DND-41 (cell line): ENCODE measurements around the gene HMOX1.

Source experiments
- ATAC-seq: fragments of 200-7000 bp; cut with Tn5 transposase; 3 replicates; pipeline ENCODE4 v1.9.1; 2021; ENCODE audit warnings: low read depth; ENCODE audit not compliant: insufficient read depth
- DNase-seq: peaks from one replicate; pipeline ENCODE4 v3.0.0-alpha.2; 2020
- H2AFZ ChIP-seq: 2 replicates; pipeline ENCODE4 v1.6.0; 2012; ENCODE audit warnings: low read depth, low read length
- H3K27ac ChIP-seq: 2 replicates; pipeline ENCODE4 v1.5.1; 2012; ENCODE audit warnings: low read length, inconsistent platforms
- H3K27me3 ChIP-seq: fragments of 200-600 bp; sonication (generic); 2 replicates; pipeline ENCODE4 v1.6.0; 2012; ENCODE audit warnings: low read length, mild to moderate bottlenecking, inconsistent platforms; ENCODE audit not compliant: insufficient read depth, poor library complexity
- H3K36me3 ChIP-seq: 2 replicates; pipeline ENCODE4 v1.5.1; 2012; ENCODE audit warnings: low read length, inconsistent platforms; ENCODE audit not compliant: insufficient read depth
- H3K4me1 ChIP-seq: 2 replicates; pipeline ENCODE4 v1.5.1; 2012; ENCODE audit warnings: mild to moderate bottlenecking, low read length; ENCODE audit not compliant: insufficient read depth
- H3K4me2 ChIP-seq: 2 replicates; pipeline ENCODE4 v1.6.0; 2012; ENCODE audit warnings: mild to moderate bottlenecking, moderate library complexity, low read length, inconsistent platforms; ENCODE audit not compliant: insufficient read depth
- H3K4me3 ChIP-seq, 2 experiments: fragments of 200-600 bp in 1 of 2; shearing (Covaris generic) in 1 of 2; 2 replicates each; pipeline ENCODE4 v1.5.1; 2012 to 2016; ENCODE audit warnings: inconsistent platforms in 2 of 2, low read length in 2 of 2, mild to moderate bottlenecking in 2 of 2, low read depth in 1 of 2, moderate library complexity in 1 of 2
- H3K79me2 ChIP-seq: 2 replicates; pipeline ENCODE4 v1.6.0; 2012; ENCODE audit warnings: low read length, inconsistent platforms; ENCODE audit not compliant: insufficient read depth
- H3K9ac ChIP-seq: 2 replicates; pipeline ENCODE4 v1.6.0; 2012; ENCODE audit warnings: low read depth, mild to moderate bottlenecking, inconsistent platforms, low read length, moderate library complexity
- H3K9me3 ChIP-seq: 2 replicates; pipeline ENCODE4 v1.5.1; 2012; ENCODE audit warnings: low read length, moderate library complexity, mild to moderate bottlenecking, inconsistent platforms; ENCODE audit not compliant: insufficient read depth, severe bottlenecking
- H4K20me1 ChIP-seq: 2 replicates; pipeline ENCODE4 v1.6.0; 2012; ENCODE audit warnings: low read length; ENCODE audit not compliant: insufficient read depth
- CTCF ChIP-seq: IDR thresholded peaks from 2 replicates; pipeline ENCODE4 v1.5.1; 2012; ENCODE audit warnings: borderline replicate concordance, low read length, moderate library complexity, mild to moderate bottlenecking; ENCODE audit not compliant: poor library complexity, severe bottlenecking; ENCODE audit errors: extremely low read depth
- EZH2 ChIP-seq: IDR thresholded peaks from 3 replicates; pipeline ENCODE4 v1.6.1; 2012; ENCODE audit warnings: borderline replicate concordance, low read depth, mild to moderate bottlenecking, moderate library complexity, low read length, inconsistent platforms; ENCODE audit not compliant: severe bottlenecking

The HMOX1 gene

GRCh38 chr22:35442471-35442870, 61.6 kb downstream of the HMOX1 start:
- Histone ChIP-seq H3K36me3 (peaks cover 65% of the 10 kb centered on the region), H3K9me3 (no peaks in the 10 kb centered on the region), H2AFZ (no peak overlapping the region), H3K4me3 (no peak overlapping the region), H3K79me2 (no peaks in the 10 kb centered on the region), H3K27ac (no peak overlapping the region), H3K4me1 (no peaks in the 10 kb centered on the region), H3K9ac (no peak overlapping the region), H3K4me2 (no peak overlapping the region), H4K20me1 (peaks cover 31% of the 10 kb centered on the region), H3K27me3 (no peaks in the 10 kb centered on the region)
- ATAC-seq (no peak), DNase-seq (no peak)
- TF ChIP-seq CTCF = no peak

GRCh38 chr22:35443338-35443737, 62.4 kb downstream of the HMOX1 start:
- ATAC-seq = no peak
- peaks cover 66% of the 10 kb centered on the region for H3K36me3 ChIP-seq

More at GRCh38 chr22:35443338-35443737, 62.4 kb downstream of the HMOX1 start:
- no peak overlapping the region for H3K9ac ChIP-seq
- no peaks in the 10 kb centered on the region for H3K27me3 ChIP-seq
- no peaks in the 10 kb centered on the region for H3K9me3 ChIP-seq
- peaks cover 31% of the 10 kb centered on the region for H4K20me1 ChIP-seq
- no peaks in the 10 kb centered on the region for H3K4me1 ChIP-seq
- H3K4me2 ChIP-seq = no peak overlapping the region
- H3K4me3 ChIP-seq = no peak overlapping the region
- H3K27ac ChIP-seq = no peak overlapping the region
- no peak overlapping the region for H2AFZ ChIP-seq
- TF ChIP-seq EZH2 (no peak), CTCF (no peak)
- DNase-seq = no peak
- no peaks in the 10 kb centered on the region for H3K79me2 ChIP-seq
